Keratinocyte (primary cell): ENCODE results near the gene LHPP. TPM values are rescaled to one million over a fixed set of nuclear protein-coding genes. Genes with fewer than 3 reads are reported as not detected.

ENCODE experiments used
- DNase-seq: peaks from one replicate; pipeline ENCODE4 v3.0.0-alpha.2; 2011; ENCODE audit warnings: low read depth, missing footprints, low spot score
- FAIRE-seq: peaks from 2 replicates; lab custom pipeline; 2011; peaks lifted over from hg19 to GRCh38; lab: Jason Lieb, UNC
- H2AFZ ChIP-seq: 2 replicates; pipeline ENCODE4 v1.6.0; 2012; ENCODE audit warnings: low read length, control low read depth, inconsistent platforms; ENCODE audit not compliant: control insufficient read depth
- H3K27ac ChIP-seq: 2 replicates; pipeline ENCODE4 v1.5.1; 2011; ENCODE audit warnings: low read length; ENCODE audit not compliant: control insufficient read depth, insufficient read depth
- H3K27me3 ChIP-seq: 3 replicates; pipeline ENCODE4 v1.6.0; 2011; ENCODE audit warnings: low read length; ENCODE audit not compliant: control insufficient read depth, insufficient read depth; ENCODE audit errors: extremely low read depth
- H3K36me3 ChIP-seq, 2 experiments: 2 replicates in 1 of 2; 3 replicates in 1 of 2; pipeline ENCODE4 v1.5.1; 2011; ENCODE audit warnings: low read length in 2 of 2, mild to moderate bottlenecking in 1 of 2; ENCODE audit not compliant: control insufficient read depth in 2 of 2, insufficient read depth in 2 of 2; ENCODE audit errors: extremely low read depth in 1 of 2
- H3K4me1 ChIP-seq: 3 replicates; pipeline ENCODE4 v1.5.1; 2011; ENCODE audit warnings: low read length; ENCODE audit not compliant: control insufficient read depth, insufficient read depth; ENCODE audit errors: extremely low read depth
- H3K4me2 ChIP-seq: 3 replicates; pipeline ENCODE4 v1.6.0; 2011; ENCODE audit warnings: low read depth, low read length; ENCODE audit not compliant: control insufficient read depth, insufficient read depth; ENCODE audit errors: extremely low read depth
- H3K4me3 ChIP-seq, 3 experiments: fragments of 200-600 bp in 1 of 3; sonication (generic) in 1 of 3; 2 replicates in 2 of 3; 3 replicates in 1 of 3; pipeline ENCODE4 v1.5.1; 2011 to 2016; ENCODE audit warnings: low read length in 3 of 3, mild to moderate bottlenecking in 3 of 3, control low read depth in 2 of 3, inconsistent platforms in 1 of 3, low read depth in 1 of 3, mixed read lengths in 1 of 3, mixed run types in 1 of 3, moderate library complexity in 1 of 3; ENCODE audit not compliant: control insufficient read depth in 2 of 3, insufficient read depth in 2 of 3; ENCODE audit errors: extremely low read depth in 1 of 3
- H3K79me2 ChIP-seq: 2 replicates; pipeline ENCODE4 v1.6.0; 2012; ENCODE audit warnings: low read length; ENCODE audit not compliant: control insufficient read depth, insufficient read depth
- H3K9ac ChIP-seq: 3 replicates; pipeline ENCODE4 v1.6.0; 2011; ENCODE audit warnings: low read length; ENCODE audit not compliant: control insufficient read depth, insufficient read depth; ENCODE audit errors: extremely low read depth
- H3K9me1 ChIP-seq: 3 replicates; pipeline ENCODE4 v1.6.0; 2011; ENCODE audit warnings: low read length; ENCODE audit not compliant: control insufficient read depth, insufficient read depth; ENCODE audit errors: extremely low read depth
- H3K9me3 ChIP-seq: 2 replicates; pipeline ENCODE4 v1.5.1; 2012; ENCODE audit warnings: low read depth, low read length; ENCODE audit not compliant: control insufficient read depth
- H4K20me1 ChIP-seq: 3 replicates; pipeline ENCODE4 v1.6.0; 2011; ENCODE audit warnings: low read length; ENCODE audit not compliant: control insufficient read depth, insufficient read depth; ENCODE audit errors: extremely low read depth
- EZH2 ChIP-seq: IDR thresholded peaks from one replicate; pipeline ENCODE4 v1.6.1; 2012; ENCODE audit warnings: inconsistent platforms, mild to moderate bottlenecking, low read length, moderate library complexity
- dilution Hi-C: fragments of 300-500 bp; cut with MboI; formaldehyde crosslinking; loops from one replicate; pipeline ENCODE4 v1.7.0; 2020; ENCODE audit warnings: low sequenced_read_pairs; ENCODE audit not compliant: extremely low pct_ligation_motif_present
- polyA plus RNA-seq, 5 experiments: library from polyadenylated mRNA; depleted of rRNA in 3 of 5; stranded (reverse) in 3 of 5; stranded (forward) in 1 of 5; unstranded in 1 of 5; fragments of >200 nt; gene quantifications; 1 replicate in 1 of 5; 2 replicates in 3 of 5; 3 replicates in 1 of 5; pipeline versions ENCODE4 v1.2.1 to v1.2.3, GENCODE V29; 2011 to 2012; ENCODE audit warnings: missing spikeins in 2 of 5, low read depth in 1 of 5, low replicate concordance in 1 of 5
- TF ChIP-seq, protein P1 (sequence below), 3 experiments: IDR thresholded peaks in 1 of 3; conservative IDR thresholded peaks in 1 of 3; optimal IDR thresholded peaks in 1 of 3; 2 replicates in 2 of 3; 3 replicates in 1 of 3; pipeline versions ENCODE3 to v1.5.1; 2011; ENCODE audit warnings: low read length in 3 of 3, mild to moderate bottlenecking in 3 of 3, moderate library complexity in 2 of 3, control low read depth in 1 of 3, inconsistent platforms in 1 of 3; ENCODE audit not compliant: insufficient read depth in 2 of 3; ENCODE audit errors: extremely low read depth in 1 of 3

LHPP gene
- polyA plus RNA-seq, 1 donor (not counting 4 experiments of a cell fraction or from before 2014, with no cell fraction given) = 13.1 TPM

DNA sequence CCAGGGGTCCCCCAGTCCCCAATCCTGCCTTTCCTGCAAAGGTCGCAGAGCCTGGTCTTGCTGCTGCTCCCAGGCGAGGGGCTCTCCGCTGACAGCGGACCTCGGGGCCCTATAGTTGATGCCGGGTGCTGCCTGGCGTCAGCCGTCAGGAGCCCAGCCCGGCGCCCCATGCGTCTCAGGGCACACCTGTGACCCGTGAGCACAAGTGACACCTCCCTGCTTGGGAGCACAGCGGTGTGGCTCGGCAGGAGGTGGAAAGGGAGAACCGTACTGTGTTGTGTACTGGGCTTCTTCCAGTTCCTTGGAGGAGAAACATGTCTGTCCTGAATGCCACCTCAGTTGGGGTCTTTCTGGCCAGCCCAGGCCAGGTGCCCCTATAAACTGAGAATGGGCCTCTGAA, 56.7 kb downstream of the LHPP start:
- H3K9me3 ChIP-seq = no peaks in the 10 kb centered on the region
- no peaks in the 10 kb centered on the region for H3K36me3 ChIP-seq
- H3K9ac ChIP-seq = no peak overlapping the region
- H3K27me3 ChIP-seq = no peaks in the 10 kb centered on the region
- H3K79me2 ChIP-seq = no peaks in the 10 kb centered on the region
- H4K20me1 ChIP-seq = no peaks in the 10 kb centered on the region
- no peaks in the 10 kb centered on the region for H3K9me1 ChIP-seq
- H3K4me3 ChIP-seq = no peak overlapping the region
- H3K4me1 ChIP-seq = no peaks in the 10 kb centered on the region
- no peak overlapping the region for H3K27ac ChIP-seq
- dilution Hi-C loops = no loop called here
- DNase-seq (no peak), FAIRE-seq (no peak)
- no peak for TF ChIP-seq EZH2
- TF ChIP-seq, protein P1, sequence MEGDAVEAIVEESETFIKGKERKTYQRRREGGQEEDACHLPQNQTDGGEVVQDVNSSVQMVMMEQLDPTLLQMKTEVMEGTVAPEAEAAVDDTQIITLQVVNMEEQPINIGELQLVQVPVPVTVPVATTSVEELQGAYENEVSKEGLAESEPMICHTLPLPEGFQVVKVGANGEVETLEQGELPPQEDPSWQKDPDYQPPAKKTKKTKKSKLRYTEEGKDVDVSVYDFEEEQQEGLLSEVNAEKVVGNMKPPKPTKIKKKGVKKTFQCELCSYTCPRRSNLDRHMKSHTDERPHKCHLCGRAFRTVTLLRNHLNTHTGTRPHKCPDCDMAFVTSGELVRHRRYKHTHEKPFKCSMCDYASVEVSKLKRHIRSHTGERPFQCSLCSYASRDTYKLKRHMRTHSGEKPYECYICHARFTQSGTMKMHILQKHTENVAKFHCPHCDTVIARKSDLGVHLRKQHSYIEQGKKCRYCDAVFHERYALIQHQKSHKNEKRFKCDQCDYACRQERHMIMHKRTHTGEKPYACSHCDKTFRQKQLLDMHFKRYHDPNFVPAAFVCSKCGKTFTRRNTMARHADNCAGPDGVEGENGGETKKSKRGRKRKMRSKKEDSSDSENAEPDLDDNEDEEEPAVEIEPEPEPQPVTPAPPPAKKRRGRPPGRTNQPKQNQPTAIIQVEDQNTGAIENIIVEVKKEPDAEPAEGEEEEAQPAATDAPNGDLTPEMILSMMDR (optimal IDR thresholded peaks at IDR 0.05 in 1 of 3, IDR thresholded peaks at IDR 0.05 in 1 of 3, conservative IDR thresholded peaks at IDR 0.05 in 1 of 3; ENCODE audit: extremely low read depth in 1 of 3, insufficient read depth in 2 of 3, low read length in 3 of 3) = no peak
- H2AFZ ChIP-seq = no peak overlapping the region
- H3K4me2 ChIP-seq = no peak overlapping the region

DNA sequence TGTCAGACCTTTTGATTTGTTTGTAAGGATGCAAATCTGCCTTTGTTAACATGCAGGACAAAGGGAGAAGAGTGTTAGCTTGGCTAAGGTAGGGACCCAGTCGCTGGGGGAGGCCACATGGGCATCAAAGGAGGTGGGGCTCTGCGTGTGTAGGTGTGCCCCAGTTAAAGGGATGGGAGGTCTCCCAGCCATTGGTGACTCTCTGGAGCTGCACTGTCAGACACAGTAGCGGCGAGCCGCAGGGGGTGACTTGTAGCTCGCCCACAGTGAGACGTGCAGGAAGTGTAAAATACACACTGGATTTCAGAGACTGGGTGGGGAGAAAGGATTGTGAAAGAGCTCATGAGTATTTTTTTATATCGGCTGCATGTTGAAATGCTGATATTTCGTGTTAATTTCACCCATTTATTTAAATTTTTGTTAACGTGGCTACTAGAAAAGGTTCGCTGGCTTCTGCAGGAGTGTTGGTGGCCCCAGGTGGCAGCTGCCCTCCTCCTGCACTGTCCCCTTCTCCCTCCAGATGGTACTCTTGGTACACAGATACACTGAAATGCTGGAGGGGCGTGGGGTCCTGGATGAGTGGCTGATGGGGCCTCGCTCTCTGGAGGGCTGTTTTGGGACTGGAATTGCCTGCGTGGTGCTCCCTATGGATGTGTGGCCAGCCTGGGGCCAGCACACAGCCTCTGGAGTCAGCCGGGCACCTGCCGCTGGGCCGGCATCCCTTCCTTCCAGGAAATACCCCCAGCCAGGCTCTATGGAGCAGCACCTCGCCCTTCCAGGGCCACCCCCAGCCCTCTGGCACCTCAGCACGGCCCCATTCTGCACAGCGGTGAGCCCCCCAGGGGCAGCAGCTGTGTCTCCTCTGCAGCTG, 59.2 kb downstream of the LHPP start:
- Histone ChIP-seq H3K27ac (no peak overlapping the region), H3K4me2 (no peak overlapping the region), H3K9ac (no peak overlapping the region), H2AFZ (no peak overlapping the region), H3K27me3 (no peaks in the 10 kb centered on the region), H3K4me3 (no peak overlapping the region), H3K4me1 (peaks cover 10% of the 10 kb centered on the region), H3K79me2 (no peaks in the 10 kb centered on the region), H3K9me1 (no peaks in the 10 kb centered on the region), H3K36me3 (no peaks in the 10 kb centered on the region), H3K9me3 (no peaks in the 10 kb centered on the region), H4K20me1 (no peaks in the 10 kb centered on the region)
- TF ChIP-seq EZH2 = no peak
- DNase-seq = no peak
- dilution Hi-C loops = no loop called here
- no peak for FAIRE-seq
